GM12878 (cell line): ENCODE data around the gene MAFG.

ENCODE experiments used
- CEBPB ChIP-seq, 2 experiments: fragments of 150-350 bp in 1 of 2; IDR thresholded peaks; 2 replicates each; pipeline ENCODE4 v1.6.1; 2012 to 2014; ENCODE audit warnings: low read depth in 2 of 2, low read length in 2 of 2, borderline replicate concordance in 1 of 2, inconsistent platforms in 1 of 2
- CTCF ChIP-seq, 3 experiments: IDR thresholded peaks in 2 of 3; conservative IDR thresholded peaks in 1 of 3; 2 replicates each; pipeline ENCODE4 v1.5.1; 2011; ENCODE audit warnings: low read depth in 3 of 3, low read length in 3 of 3, mild to moderate bottlenecking in 3 of 3, control low read depth in 2 of 3, moderate library complexity in 2 of 3, inconsistent platforms in 1 of 3, mixed read lengths in 1 of 3; ENCODE audit not compliant: control insufficient read depth in 2 of 3, insufficient read depth in 1 of 3; ENCODE audit errors: extremely low read depth in 1 of 3
- DPF2 ChIP-seq: fragments of 450-650 bp; IDR thresholded peaks from 2 replicates; pipeline ENCODE4 v1.6.1; 2017; ENCODE audit warnings: mild to moderate bottlenecking
- FOS ChIP-seq: IDR thresholded peaks from 3 replicates; pipeline ENCODE4 v1.6.1; 2011; ENCODE audit warnings: borderline replicate concordance; ENCODE audit not compliant: insufficient read length; ENCODE audit errors: extremely low read depth
- GABPA ChIP-seq: IDR thresholded peaks from 2 replicates; pipeline ENCODE4 v1.6.1; 2014; ENCODE audit warnings: antibody characterized with exemption, low read depth, mild to moderate bottlenecking, inconsistent platforms
- MAX ChIP-seq: IDR thresholded peaks from 2 replicates; pipeline ENCODE4 v1.6.1; 2012; ENCODE audit warnings: low read depth, low read length, improper control_type of control experiment
- MYC ChIP-seq: IDR thresholded peaks from 2 replicates; pipeline ENCODE4 v1.6.1; 2011; ENCODE audit warnings: mild to moderate bottlenecking, low read length, moderate library complexity, inconsistent platforms; ENCODE audit not compliant: insufficient read depth, insufficient replicate concordance, insufficient read length, severe bottlenecking
- NR2C2 ChIP-seq: IDR thresholded peaks from 2 replicates; pipeline ENCODE4 v1.6.1; 2011; ENCODE audit warnings: borderline replicate concordance, low read depth; ENCODE audit not compliant: control insufficient read depth, insufficient read length
- POLR2A ChIP-seq: IDR thresholded peaks from 2 replicates; pipeline ENCODE4 v1.6.1; 2011; ENCODE audit warnings: low read depth, mild to moderate bottlenecking, low read length
- POLR2AphosphoS5 ChIP-seq: IDR thresholded peaks from 2 replicates; pipeline ENCODE4 v1.6.1; 2011; ENCODE audit warnings: mild to moderate bottlenecking, low read length, inconsistent platforms
- SRF ChIP-seq, 2 experiments: IDR thresholded peaks; 2 replicates each; pipeline ENCODE4 v1.6.1; 2011; ENCODE audit warnings: low read depth in 2 of 2, low read length in 2 of 2, mild to moderate bottlenecking in 1 of 2, moderate library complexity in 1 of 2
- TF ChIP-seq, protein P1 (sequence below): IDR thresholded peaks from 2 replicates; pipeline ENCODE4 v1.6.1; 2011; ENCODE audit warnings: low read depth, low read length, improper control_type of control experiment, borderline replicate concordance
- TF ChIP-seq, protein P2 (sequence below): IDR thresholded peaks from 2 replicates; pipeline ENCODE4 v1.6.1; 2012; ENCODE audit warnings: low read depth, low read length, improper control_type of control experiment

- TF ChIP-seq GABPA: no peak
- no peak for TF ChIP-seq CTCF (IDR thresholded peaks at IDR 0.05 in 2 of 3, conservative IDR thresholded peaks at IDR 0.05 in 1 of 3; ENCODE audit: control insufficient read depth in 2 of 3, extremely low read depth in 1 of 3, insufficient read depth in 1 of 3, low read depth in 3 of 3, low read length in 3 of 3)
- no peak for TF ChIP-seq MAX
- TF ChIP-seq POLR2A: no peak
- no peak for TF ChIP-seq FOS
- TF ChIP-seq DPF2: no peak
- no peak for TF ChIP-seq POLR2AphosphoS5
- TF ChIP-seq, protein P1, sequence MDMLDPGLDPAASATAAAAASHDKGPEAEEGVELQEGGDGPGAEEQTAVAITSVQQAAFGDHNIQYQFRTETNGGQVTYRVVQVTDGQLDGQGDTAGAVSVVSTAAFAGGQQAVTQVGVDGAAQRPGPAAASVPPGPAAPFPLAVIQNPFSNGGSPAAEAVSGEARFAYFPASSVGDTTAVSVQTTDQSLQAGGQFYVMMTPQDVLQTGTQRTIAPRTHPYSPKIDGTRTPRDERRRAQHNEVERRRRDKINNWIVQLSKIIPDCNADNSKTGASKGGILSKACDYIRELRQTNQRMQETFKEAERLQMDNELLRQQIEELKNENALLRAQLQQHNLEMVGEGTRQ: no peak
- TF ChIP-seq MYC: no peak
- TF ChIP-seq, protein P2, sequence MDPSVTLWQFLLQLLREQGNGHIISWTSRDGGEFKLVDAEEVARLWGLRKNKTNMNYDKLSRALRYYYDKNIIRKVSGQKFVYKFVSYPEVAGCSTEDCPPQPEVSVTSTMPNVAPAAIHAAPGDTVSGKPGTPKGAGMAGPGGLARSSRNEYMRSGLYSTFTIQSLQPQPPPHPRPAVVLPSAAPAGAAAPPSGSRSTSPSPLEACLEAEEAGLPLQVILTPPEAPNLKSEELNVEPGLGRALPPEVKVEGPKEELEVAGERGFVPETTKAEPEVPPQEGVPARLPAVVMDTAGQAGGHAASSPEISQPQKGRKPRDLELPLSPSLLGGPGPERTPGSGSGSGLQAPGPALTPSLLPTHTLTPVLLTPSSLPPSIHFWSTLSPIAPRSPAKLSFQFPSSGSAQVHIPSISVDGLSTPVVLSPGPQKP: no peak
- TF ChIP-seq CEBPB (IDR thresholded peaks at IDR 0.05; ENCODE audit: borderline replicate concordance in 1 of 2, low read depth in 2 of 2, low read length in 2 of 2): no peak
- TF ChIP-seq SRF (IDR thresholded peaks at IDR 0.05; ENCODE audit: low read depth in 2 of 2, low read length in 2 of 2): no peak
- TF ChIP-seq NR2C2: no peak
Observed at GRCh38 chr17:81966343-81967243, 39.1 kb upstream of the MAFG start.
